Endothelial cell of umbilical vein (primary cell): ENCODE data around the gene ANKRD23. TPM values are rescaled to one million over a fixed set of nuclear protein-coding genes. Genes with fewer than 3 reads are reported as not detected.
A peak's percentile ranks its signal among the peaks of the same experiment; 100 is the strongest.

ENCODE experiments used
- BruUV-seq: library from RNA; stranded (reverse); fragments of 400-500 nt; replicated peaks from 2 replicates; lab custom pipeline; 2021; lab: Mats Ljungman, UMichigan
- CTCF ChIA-PET: fragments of 300-600, 350-600 bp; sonication (Branson Sonifier 250); formaldehyde crosslinking; loops from one replicate; lab custom pipeline; 2021; ENCODE audit warnings: antibody characterized with exemption, inconsistent platforms; lab: Charles Lee
- POLR2A ChIA-PET: fragments of 300-600, 350-600 bp; sonication (Branson Sonifier 250); formaldehyde crosslinking; loops from one replicate; lab custom pipeline; 2021; ENCODE audit warnings: antibody characterized with exemption, inconsistent platforms; lab: Charles Lee
- DNase-seq: peaks from one replicate; pipeline ENCODE4 v3.0.0-alpha.2; 2011; ENCODE audit warnings: low read depth, low spot score
- FAIRE-seq: peaks from 2 replicates; lab custom pipeline; 2011; peaks lifted over from hg19 to GRCh38; lab: Jason Lieb, UNC
- H2AFZ ChIP-seq: 2 replicates; pipeline ENCODE4 v1.6.0; 2012; ENCODE audit warnings: low read depth, low read length, control low read depth, inconsistent platforms
- H3K27ac ChIP-seq: 2 replicates; pipeline ENCODE4 v1.5.1; 2011; ENCODE audit warnings: low read depth, mild to moderate bottlenecking, control low read depth, low read length, moderate library complexity; ENCODE audit not compliant: insufficient read depth
- H3K27me3 ChIP-seq, 2 experiments: 2 replicates each; pipeline versions ENCODE4 v1.6.0 to v1.6.1; 2011; ENCODE audit warnings: low read length in 2 of 2, mixed read lengths in 1 of 2; ENCODE audit not compliant: control insufficient read depth in 2 of 2, insufficient read depth in 2 of 2
- H3K36me3 ChIP-seq, 2 experiments: 2 replicates in 1 of 2; 3 replicates in 1 of 2; pipeline ENCODE4 v1.5.1; 2011; ENCODE audit warnings: low read length in 2 of 2, mild to moderate bottlenecking in 1 of 2, moderate library complexity in 1 of 2; ENCODE audit not compliant: control insufficient read depth in 2 of 2, insufficient read depth in 2 of 2; ENCODE audit errors: extremely low read depth in 1 of 2
- H3K4me1 ChIP-seq: 3 replicates; pipeline ENCODE4 v1.5.1; 2011; ENCODE audit warnings: mild to moderate bottlenecking, low read length; ENCODE audit not compliant: control insufficient read depth, insufficient read depth; ENCODE audit errors: extremely low read depth
- H3K4me2 ChIP-seq: 2 replicates; pipeline ENCODE4 v1.6.1; 2011; ENCODE audit warnings: low read length, control low read depth, mixed read lengths; ENCODE audit not compliant: insufficient read depth
- H3K4me3 ChIP-seq, 3 experiments: fragments of 200-600 bp in 1 of 3; sonication (generic), shearing (Covaris generic) in 1 of 3; replicated peaks in 1 of 3; 2 replicates each; pipeline ENCODE4 v1.5.1; 2011 to 2016; ENCODE audit warnings: control low read depth in 3 of 3, low read length in 3 of 3, mild to moderate bottlenecking in 2 of 3, inconsistent platforms in 1 of 3, low read depth in 1 of 3, moderate library complexity in 1 of 3; ENCODE audit not compliant: insufficient read depth in 1 of 3
- H3K79me2 ChIP-seq: 2 replicates; pipeline ENCODE4 v1.6.0; 2012; ENCODE audit warnings: low read length, inconsistent platforms; ENCODE audit not compliant: control insufficient read depth, insufficient read depth
- H3K9ac ChIP-seq: replicated peaks from 2 replicates; pipeline ENCODE3; 2011; ENCODE audit warnings: low read length, control low read depth; ENCODE audit not compliant: insufficient read depth; ENCODE audit errors: extremely low read depth
- H3K9me1 ChIP-seq: replicated peaks from 3 replicates; pipeline ENCODE4 v1.6.0; 2011; ENCODE audit warnings: mild to moderate bottlenecking, low read length; ENCODE audit not compliant: control insufficient read depth, insufficient read depth; ENCODE audit errors: extremely low read depth
- H3K9me3 ChIP-seq: replicated peaks from 2 replicates; pipeline ENCODE4 v1.5.1; 2012; ENCODE audit warnings: low read length, inconsistent platforms; ENCODE audit not compliant: control insufficient read depth, insufficient read depth
- H4K20me1 ChIP-seq: replicated peaks from 2 replicates; pipeline ENCODE3; 2011; ENCODE audit warnings: mild to moderate bottlenecking, low read length; ENCODE audit not compliant: control insufficient read depth, insufficient read depth; ENCODE audit errors: extremely low read depth
- CTCF ChIP-seq, 2 donors: IDR thresholded peaks; 1 replicate in 1 of 2; 2 replicates in 1 of 2; pipeline ENCODE4 v1.5.1; 2011; ENCODE audit warnings: low read length in 2 of 2, mild to moderate bottlenecking in 2 of 2, moderate library complexity in 2 of 2, control low read depth in 1 of 2, inconsistent platforms in 1 of 2, low read depth in 1 of 2; ENCODE audit not compliant: insufficient read depth in 1 of 2; ENCODE audit errors: extremely low read depth in 1 of 2
- EZH2 ChIP-seq: IDR thresholded peaks from 2 replicates; pipeline ENCODE4 v1.6.1; 2012; ENCODE audit warnings: borderline replicate concordance, low read depth, mild to moderate bottlenecking, moderate library complexity, low read length, inconsistent platforms; ENCODE audit not compliant: severe bottlenecking
- FOS ChIP-seq: IDR thresholded peaks from 2 replicates; pipeline ENCODE4 v1.6.1; 2011; ENCODE audit warnings: mild to moderate bottlenecking, low read length, moderate library complexity, borderline replicate concordance; ENCODE audit not compliant: insufficient read depth
- GATA2 ChIP-seq: IDR thresholded peaks from 2 replicates; pipeline ENCODE4 v1.7.0; 2011; ENCODE audit warnings: low read depth, mild to moderate bottlenecking, moderate library complexity, mixed read lengths, low read length; ENCODE audit not compliant: insufficient read length, insufficient read depth
- JUN ChIP-seq: IDR thresholded peaks from 2 replicates; pipeline ENCODE4 v1.6.1; 2011; ENCODE audit warnings: borderline replicate concordance, low read depth; ENCODE audit not compliant: insufficient read length, insufficient read depth
- MYC ChIP-seq: IDR thresholded peaks from one replicate; pipeline ENCODE4 v1.6.1; 2011; ENCODE audit warnings: mild to moderate bottlenecking, low read depth, low read length
- POLR2A ChIP-seq: IDR thresholded peaks from 2 replicates; pipeline ENCODE4 v1.6.1; 2012; ENCODE audit warnings: low read depth, mild to moderate bottlenecking, control low read depth, low read length
- POLR2AphosphoS5 ChIP-seq: IDR thresholded peaks from 2 replicates; pipeline ENCODE4 v1.6.1; 2012; ENCODE audit warnings: low read depth, mild to moderate bottlenecking, control low read depth, low read length, moderate library complexity; ENCODE audit not compliant: insufficient read depth
- dilution Hi-C: fragments of 300-500 bp; cut with MboI; formaldehyde crosslinking; loops from one replicate; pipeline ENCODE4 v1.15.0; 2019; ENCODE audit warnings: low sequenced_read_pairs; ENCODE audit not compliant: extremely low pct_ligation_motif_present
- intact Hi-C: fragments of 100-400 bp; cut with micrococcal nuclease; formaldehyde crosslinking; loops from one replicate; pipeline ENCODE4 v1.10.0; 2022
- polyA plus RNA-seq, 4 experiments: library from polyadenylated mRNA; depleted of rRNA in 3 of 4; stranded (reverse) in 3 of 4; unstranded in 1 of 4; fragments of >200 nt; gene quantifications; 2 replicates each; pipeline versions ENCODE4 v1.2.1 to v1.2.3, GENCODE V29; 2011 to 2012; ENCODE audit warnings: missing spikeins in 1 of 4
- total RNA-seq: library from RNA; stranded (reverse); gene quantifications from 2 replicates; pipeline ENCODE4 v1.2.3, GENCODE V29; 2021
- TF ChIP-seq, protein P1 (sequence below): IDR thresholded peaks from 2 replicates; pipeline ENCODE4 v1.6.1; 2011; ENCODE audit not compliant: insufficient read depth, insufficient read length

The ANKRD23 gene
- total and polyA plus RNA-seq, 2 donors (not counting 3 experiments of a cell fraction or from before 2014, with no cell fraction given) = 1.7 to 3.6 TPM

- no peaks in the 10 kb centered on the region for H3K36me3 ChIP-seq
- BruUV-seq = no TSS peak
- no peaks in the 10 kb centered on the region for H3K9me3 ChIP-seq
- H3K27ac ChIP-seq = no peak overlapping the region
- no peak for TF ChIP-seq GATA2
- TF ChIP-seq POLR2AphosphoS5 = no peak
- TF ChIP-seq CTCF (IDR thresholded peaks at IDR 0.05; ENCODE audit: extremely low read depth in 1 of 2, insufficient read depth in 1 of 2, low read depth in 1 of 2, low read length in 2 of 2) = no peak
- TF ChIP-seq FOS = no peak
- TF ChIP-seq POLR2A = no peak
- TF ChIP-seq MYC = no peak
- TF ChIP-seq, protein P1, sequence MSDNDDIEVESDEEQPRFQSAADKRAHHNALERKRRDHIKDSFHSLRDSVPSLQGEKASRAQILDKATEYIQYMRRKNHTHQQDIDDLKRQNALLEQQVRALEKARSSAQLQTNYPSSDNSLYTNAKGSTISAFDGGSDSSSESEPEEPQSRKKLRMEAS = no peak
- TF ChIP-seq EZH2 = no peak
- no peak for TF ChIP-seq JUN
- no peak for FAIRE-seq
- H3K4me3 ChIP-seq = no peak overlapping the region
- no peaks in the 10 kb centered on the region for H3K4me1 ChIP-seq
- H3K4me2 ChIP-seq = no peak overlapping the region
- POLR2A ChIA-PET = no interaction called here
- no peaks in the 10 kb centered on the region for H3K79me2 ChIP-seq
- peak overlapping the region; percentile 5 for H2AFZ ChIP-seq
- dilution Hi-C loops = no loop called here
- CTCF ChIA-PET = interaction anchor here (0.6 to 2.0 kb wide), 14 partner anchors 10 to 312 kb away, joined by 3 to 12 read pairs (median 4); partner anchors contain the start of genes CNNM3 and CNNM4
- no peaks in the 10 kb centered on the region for H4K20me1 ChIP-seq
- no peak overlapping the region for H3K9ac ChIP-seq
- no peaks in the 10 kb centered on the region for H3K27me3 ChIP-seq
- no peaks in the 10 kb centered on the region for H3K9me1 ChIP-seq
- DNase-seq = no peak
- intact Hi-C loops = loop anchor here (5.0 kb wide), 2 partner anchors 38 to 163 kb away; partner anchors contain the start of genes CNNM4 and KANSL3
These were observed 43.5 kb downstream of the ANKRD23 start for GRCh38 chr2:96800061-96801004.
